HG02840 (cell line): ENCODE results near the gene MAGEF1.

Experiments
- ATAC-seq: cut with Tn5 transposase; IDR thresholded peaks from one replicate; pipeline ENCODE4 v1.9.1; 2021; ENCODE audit warnings: mild to moderate bottlenecking, moderate library complexity, moderate number of reproducible peaks; ENCODE audit not compliant: unreplicated experiment, low FRiP score

Gene MAGEF1

DNA sequence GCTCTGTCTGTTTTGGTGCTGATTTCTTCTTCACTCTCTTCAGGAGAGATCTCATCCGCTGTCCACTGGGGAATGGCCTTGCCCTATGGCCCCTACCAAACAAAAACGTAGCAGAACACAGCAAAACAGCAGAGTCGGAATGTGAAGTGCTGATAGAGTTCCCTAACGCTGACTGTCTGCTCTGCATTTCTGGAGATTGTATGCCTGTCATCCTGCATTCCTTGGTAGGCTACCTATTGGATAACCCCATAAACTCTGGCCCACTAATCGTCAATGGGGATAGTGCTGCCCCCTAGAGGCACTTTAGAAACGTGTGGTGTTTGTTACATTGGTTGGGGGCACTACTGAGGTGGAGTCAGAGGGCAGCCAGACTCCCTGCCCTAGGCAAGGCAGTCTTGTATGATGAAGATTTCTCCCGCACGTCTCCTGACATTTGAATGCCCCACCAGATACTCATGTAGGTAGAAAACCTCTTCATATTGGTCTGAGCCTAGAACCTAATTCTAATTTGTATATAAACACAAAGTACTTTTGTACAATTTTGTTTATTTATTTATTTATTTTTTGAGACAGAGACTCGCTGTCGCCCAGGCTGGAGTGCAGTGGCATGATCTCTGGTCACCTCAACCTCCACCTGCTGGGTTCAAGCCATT lies 15.6 kb upstream of the MAGEF1 start:
- ATAC-seq, result no peak

DNA sequence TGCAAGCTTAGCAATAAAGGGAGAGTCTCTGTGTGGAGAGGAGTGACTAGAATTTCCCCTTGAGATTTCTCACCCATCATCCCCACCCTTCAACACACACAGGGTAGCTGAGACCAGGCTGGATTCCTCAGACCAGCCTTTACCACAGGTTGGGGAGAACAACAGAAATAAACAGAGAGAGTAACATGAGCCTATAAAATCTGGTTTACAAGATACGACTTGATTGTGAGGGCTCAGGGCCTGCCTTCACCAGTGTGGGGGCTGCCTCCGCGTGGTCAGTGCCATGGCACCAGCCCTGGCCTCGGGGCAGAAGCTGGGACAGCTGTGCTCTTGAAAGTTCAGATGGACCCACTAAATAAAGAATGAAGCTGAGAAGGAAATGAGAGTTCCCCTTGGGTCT lies 14.6 kb upstream of the MAGEF1 start:
- no peak for ATAC-seq

DNA sequence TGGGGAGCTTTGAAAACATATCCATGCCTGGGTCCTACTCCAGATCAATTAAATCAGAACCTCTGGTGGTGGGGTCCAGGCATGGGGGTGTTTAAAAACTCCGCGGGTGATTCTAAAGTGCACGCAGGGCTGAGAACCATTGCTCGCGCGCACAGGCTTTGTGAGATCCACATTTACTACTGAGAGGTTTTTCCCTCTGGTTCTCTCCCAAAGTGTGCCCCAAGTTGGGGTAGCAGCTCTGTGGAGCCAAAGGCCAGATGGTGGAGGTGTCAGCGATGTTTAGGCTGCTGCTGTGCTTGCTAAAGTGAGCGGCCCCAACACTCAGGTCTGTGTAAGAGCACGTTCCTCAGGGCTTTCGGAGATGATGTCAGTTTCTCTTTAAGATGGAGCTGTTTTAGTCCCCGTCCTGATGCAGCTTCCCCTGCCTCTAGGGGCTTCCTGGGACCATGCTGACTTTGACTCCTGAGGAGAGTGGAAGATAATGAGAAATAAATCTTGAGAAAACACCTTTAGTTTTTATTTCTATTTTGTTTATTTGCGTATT lies 13.4 kb upstream of the MAGEF1 start:
- no peak for ATAC-seq

DNA sequence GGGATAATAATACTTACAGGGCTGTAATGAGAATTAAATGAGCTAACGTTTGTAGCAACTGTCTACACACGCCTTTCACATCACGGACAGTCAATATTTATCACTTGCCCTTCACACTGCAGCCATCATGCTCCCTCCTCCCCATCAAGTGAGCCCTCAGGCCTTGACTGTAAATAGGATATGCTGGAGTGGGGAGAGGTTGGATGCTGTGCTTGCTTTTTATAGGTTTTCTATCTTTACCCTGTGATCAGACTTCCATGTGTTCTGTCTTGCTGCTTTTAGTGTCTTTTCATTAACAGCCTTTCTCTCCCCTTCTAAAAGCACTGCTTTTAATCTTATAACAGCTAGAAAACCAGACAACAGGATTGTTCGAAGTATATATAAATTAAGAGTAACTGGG lies 12.8 kb upstream of the MAGEF1 start:
- no peak for ATAC-seq

DNA sequence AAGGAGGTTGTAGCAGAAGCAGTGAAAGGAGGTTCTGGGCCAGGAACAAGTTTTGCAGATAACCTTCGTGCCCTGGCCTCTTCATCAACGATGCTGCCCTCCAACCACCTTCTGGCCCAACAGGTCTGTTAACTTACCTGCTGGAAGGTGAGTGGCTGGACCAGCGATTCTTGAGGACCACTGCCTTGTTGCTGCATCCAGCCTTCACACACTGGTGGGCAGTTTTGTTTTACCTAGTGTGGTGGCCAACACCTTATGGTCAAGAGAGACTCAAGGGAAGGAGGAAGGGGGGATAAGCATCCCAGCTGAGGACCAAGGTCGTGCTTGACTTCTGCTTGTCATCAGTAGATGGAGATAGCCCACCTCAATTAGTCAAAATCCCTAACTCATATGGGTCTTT lies 7.8 kb upstream of the MAGEF1 start:
- ATAC-seq, result no peak

DNA sequence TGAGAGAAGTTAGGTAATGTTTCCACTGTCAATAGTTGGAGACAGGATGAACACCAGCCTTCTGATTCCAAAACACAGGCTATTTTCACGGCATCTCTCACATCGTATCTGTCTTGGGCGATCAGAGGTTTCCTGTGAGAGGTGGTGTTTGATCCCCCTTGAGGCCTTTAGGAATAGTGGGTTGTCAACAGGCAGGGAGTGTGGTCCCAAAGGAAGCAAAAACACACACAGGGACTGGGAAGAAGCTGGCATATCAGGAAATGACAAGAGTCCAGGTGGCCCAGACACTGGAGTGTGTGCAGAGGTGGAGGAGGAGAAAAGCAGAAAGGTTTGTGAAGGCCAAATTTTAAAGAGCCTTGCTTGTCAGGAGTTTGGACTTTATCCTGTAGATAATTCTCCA lies 6.6 kb upstream of the MAGEF1 start:
- no peak for ATAC-seq

DNA sequence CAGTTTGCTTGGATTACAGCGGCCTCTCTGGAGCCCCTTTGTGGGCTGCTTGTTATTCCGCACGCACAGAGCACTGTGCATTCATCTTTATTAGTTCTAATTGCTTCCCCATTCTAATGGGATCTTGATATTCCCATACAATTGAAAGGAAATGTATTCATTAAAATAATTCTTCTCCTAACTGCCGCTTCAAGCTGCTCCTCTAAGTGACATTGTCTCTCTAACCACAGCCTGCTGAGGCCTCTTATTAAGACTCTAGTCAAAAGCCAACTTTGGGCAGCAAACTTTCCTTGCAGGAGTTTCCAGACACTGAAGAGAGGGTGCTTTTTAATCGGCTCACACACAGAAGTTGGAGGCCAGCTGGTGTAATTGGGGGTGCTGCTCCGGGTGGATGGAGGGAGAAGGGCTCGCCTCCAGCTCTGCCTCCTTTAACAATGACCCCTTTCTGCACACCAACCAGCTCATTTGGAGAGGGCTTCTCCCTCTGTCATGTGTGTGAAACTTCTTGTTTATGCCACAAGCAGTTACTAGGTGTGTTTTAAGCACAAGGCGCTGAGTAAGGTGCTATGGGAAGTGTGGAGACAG lies 5.6 kb upstream of the MAGEF1 start:
- no peak for ATAC-seq

DNA sequence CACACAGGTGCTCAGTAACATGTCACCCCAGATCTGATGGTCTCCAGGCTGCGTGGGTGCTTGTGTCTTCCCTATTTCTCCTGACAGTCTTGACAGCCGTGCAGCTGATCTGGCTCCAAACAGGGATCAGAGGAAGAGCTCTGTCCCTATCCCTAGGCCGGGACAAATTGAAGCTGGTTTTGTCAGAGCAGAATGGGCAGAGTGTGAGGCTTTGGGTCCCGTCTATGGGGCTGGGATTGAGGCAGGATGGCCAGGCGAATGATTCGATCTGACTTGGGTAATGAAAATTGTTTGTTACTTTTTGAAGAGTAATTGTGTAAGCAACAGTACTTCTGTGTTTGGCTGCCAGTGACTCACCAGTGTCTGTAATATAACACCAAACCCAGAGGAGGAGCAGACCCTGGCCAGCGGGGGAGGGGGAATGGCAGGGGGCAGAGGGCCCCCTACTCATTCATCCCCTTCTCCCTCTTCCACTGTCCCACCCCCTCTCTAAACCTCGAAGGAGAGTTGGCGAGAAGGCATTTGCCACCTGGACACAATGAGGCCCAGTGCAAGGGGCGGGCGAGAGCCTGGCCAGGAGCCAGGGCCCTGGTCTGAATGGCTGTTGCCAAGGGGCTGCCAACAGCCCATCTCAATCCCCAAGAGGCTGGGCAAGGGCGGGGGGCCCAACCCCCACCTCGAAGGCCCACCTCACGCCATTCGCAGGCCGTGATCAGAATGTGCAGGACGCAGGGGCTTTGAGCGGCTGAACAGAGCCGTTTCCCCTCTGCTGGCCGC lies 4.9 kb upstream of the MAGEF1 start:
- no peak for ATAC-seq

DNA sequence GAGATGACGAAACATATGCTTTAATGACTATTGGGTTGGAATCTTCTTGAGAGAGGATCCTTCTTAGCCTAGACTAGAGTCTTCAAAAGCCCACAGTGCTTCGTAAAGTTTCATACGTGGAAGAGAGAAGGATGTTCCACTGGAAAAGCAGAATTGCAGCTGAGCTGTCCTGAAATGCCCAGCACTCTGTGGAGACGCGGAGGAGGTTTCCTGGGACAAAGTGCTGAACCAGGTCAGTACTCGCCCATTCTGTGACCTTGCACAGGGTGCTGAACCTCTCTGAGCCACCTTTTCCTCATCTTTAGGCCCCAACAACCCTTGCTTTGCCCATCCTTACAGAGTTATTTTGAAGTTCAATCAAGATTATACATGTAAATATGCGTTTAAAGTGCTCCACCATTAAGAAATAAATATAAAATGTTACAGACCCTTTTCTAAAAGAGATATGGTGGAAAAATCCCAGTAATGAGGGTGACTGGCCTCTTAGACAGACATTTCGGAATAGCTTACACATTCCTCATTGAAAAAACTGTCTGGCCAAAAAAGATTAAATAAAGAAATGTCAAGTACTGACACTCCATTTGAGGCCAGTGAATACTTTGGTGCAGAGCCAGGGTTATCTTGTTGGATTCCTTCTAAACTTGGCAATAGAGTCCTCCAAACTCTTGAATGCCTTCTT lies 4.2 kb upstream of the MAGEF1 start:
- ATAC-seq, result no peak

DNA sequence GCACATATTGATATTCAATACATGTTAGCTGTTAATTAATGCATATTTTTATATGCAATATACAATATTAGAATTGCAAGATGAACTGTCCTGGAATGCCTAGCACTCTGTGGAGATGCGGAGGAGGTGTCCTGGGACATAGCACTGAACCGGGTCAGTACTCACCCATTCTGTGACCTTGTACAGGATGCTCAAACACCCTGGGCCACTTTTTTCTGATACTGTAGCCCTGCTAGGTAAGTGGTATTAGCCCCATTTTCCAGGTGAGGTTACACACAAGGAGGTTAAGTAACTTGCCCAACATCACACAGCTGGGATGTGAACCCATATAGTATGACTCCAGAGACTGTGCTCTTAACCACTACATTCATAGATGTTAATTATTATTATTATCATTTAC lies 1.7 kb upstream of the MAGEF1 start:
- no peak for ATAC-seq

DNA sequence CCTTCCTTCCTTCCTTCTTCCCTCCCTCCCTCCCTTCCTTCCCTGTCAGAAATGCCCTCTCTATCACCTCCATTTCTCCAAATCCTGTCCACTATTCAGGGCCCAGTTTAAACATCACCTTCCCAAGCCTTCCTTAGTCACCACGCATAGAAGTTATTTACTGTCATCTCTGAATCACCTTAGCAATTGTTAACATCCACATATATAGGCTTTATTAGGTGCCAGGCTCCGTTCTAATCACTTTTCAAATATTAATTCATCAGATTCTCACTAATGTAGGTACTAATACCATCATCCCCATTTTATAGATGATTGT lies 1.1 kb upstream of the MAGEF1 start:
- ATAC-seq, result no peak

DNA sequence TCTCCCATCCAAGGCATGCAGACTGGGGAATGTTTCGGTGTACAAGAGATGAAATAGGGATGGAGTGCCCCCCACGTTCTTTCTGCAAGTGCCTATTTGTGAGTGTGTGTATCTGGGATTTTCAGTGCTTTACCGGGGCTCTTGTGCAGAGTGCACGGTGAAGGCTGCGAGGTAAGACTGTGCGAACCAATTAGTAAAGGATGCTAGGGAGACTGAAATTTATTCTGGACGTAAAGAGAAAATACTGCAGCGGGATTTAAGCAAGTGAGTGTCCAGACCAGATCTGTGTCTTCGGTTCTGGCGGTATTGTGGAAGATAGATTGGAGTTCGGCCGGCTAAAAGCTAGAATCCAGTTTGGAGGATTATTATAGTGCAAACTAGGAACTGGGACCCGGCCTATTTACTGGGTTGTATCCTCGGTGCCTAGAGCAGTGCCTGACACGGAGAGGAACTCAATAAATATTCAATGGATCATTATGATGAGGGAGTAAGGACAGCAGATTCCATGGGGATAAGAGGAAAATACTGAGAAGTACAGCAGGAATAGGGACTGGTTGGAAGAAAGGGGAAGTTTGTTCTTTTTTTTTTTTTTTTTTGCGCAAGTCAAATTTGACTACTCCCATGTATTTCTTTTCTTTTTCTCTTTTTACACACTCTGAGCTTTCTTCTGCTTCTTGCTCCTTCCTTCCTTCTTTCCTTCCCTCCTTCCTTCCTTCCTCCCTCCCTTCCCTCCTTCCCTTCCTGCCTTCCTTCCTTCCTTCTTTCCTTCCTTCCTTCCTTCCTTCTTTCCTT lies 580 bp upstream of the MAGEF1 start:
- ATAC-seq, result peak; percentile 15

DNA sequence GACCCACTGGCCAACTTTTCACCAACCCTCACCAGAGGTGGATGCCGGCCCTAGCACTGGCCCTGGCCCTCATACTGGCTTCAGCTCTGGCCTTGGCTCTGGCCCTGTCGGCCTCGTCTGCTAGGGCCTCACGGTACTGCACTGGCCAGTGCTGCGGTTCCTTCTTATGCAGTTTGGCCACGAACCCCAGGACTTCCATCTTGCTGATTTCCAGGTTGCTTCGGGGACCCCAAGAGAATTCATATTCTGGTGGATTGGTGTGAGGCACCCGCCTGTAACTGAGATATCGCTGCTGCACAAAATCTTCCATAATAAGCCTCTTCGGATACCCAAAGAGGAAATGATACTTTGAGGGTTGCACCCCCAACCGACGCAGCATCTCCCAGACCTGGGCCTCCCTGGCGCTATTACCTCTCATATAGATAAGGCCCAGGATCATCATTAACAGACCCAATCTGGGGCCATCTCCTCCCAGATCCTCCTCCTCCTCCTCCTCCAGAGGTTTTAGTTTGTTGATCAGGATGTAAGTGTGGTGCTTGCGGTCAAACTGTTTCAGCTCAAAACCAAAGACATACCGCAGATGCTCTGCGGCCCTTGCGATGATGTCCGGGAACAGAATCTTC lies 883 bp downstream of the MAGEF1 start:
- ATAC-seq, result peak; percentile 39

DNA sequence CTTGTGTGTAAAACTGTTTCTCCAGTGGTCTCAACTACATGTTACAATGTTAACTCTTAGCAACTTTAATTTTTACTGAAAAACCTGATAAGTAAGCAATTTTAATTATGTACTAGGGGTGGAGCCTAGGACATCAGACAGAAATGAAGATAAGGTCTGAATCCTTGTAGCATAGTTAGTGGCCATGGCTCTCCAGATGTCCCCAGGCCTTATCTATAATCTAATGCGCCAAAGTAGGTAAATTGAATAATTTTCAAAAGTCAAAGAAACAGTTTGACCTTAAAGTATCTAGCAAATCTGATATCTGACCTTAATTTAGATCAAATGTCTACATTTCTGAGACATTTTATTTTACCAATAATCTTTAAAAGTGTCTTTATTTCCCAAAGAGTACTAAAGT lies 8.2 kb downstream of the MAGEF1 start:
- no peak for ATAC-seq

DNA sequence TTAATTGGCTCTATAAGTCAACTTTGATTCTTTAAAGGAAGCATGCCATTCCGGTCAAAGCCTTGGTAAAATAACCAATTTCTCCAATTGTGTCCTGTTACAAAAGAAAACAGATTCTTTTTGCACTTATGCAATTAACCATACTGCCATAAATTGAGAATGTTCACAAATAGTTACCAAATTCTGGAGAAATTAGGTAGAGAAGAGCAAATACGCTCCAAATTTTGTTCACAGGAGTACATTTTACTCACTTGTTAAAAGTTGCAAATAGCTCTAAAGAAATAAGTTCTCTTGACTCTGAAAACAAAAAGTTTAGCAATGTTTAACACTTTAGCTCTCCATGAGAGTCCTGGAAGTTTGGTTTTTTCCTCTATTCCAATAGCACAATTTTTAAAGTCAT lies 11.1 kb downstream of the MAGEF1 start:
- no peak for ATAC-seq

DNA sequence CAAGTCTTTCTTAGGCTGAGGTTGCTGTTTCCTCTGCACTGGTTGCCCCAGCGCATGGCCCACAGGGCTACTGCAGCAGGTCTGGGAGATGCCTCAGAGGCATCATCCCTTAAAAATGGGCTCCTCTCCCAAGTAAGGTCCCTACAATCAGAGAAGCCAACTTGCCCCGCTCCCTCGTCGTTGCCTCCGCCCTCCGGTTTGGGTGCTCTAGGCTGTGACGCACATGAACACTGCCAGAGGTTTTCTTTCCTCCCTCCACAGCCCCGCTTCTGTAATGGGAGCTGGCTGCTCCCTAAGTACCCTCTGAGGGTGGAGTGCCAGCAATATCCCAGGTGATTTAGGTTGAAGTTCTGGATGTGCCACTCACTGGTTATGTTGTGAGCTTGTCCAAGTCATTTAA lies 14.0 kb downstream of the MAGEF1 start:
- no peak for ATAC-seq

DNA sequence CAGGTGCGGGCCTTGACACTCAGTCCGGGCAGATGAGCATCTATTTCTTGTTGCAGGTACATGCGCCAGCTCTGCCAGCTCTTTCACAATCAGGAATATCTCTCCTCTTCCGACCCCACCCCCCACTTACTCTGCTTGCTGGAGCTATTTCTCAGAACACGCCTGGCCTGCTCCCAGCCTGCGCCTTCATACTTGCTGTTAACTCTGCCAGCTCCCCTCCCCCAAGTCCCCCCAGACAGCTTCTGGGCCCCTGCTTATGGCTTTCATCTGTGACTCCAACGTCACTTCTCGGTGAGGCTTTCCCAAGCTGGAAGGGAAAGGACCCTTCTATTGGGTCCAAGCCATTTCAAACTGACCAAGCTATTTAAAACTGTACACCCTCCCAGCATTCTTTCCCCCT lies 15.2 kb downstream of the MAGEF1 start:
- no peak for ATAC-seq

DNA sequence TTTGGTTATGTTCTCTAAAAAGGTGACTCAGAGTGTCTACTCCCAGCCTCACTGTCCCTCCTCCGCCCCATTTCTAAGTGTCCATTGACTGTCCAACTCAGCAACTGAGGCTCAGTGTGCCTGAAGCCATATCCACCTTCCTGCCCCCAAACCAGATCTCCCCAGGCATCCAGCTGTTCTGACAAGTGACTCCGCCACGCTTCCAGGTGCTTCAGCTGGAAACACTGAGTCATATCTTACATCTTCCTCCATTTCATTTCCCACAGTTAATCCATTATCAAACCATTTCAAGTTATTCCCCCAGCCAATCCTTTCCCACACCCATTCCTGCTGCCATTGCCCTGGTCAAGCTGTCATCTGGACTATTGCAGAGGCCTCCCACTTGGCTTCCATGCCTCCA lies 17.1 kb downstream of the MAGEF1 start:
- no peak for ATAC-seq

DNA sequence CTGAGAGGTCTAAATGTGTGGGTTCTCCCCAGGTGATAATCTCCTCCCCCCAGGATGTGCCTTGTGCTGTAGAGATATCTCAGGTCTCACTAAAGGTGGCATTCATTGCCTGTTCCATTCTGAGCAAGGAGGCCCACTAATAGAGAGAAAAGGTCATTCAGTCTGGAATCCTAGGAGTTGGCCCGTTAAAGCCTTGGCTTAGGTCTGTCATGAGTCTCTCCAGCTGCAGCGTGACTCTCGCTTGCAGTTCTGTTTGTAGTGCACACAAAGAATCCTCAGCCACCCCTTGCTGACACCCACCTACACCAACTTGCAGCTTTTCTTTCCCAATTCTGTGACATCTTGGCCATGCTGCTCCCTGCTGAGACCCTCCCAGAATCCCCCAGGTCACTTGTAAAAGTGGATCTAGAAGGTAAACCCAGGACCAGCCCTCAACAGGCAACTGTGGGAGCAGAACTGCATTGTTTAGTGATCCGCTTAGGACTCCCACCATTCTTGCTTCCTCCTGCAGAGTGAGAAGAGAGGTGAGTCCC lies 17.7 kb downstream of the MAGEF1 start:
- no peak for ATAC-seq
